ENCODE data around the gene RAMAC.
"Not testable (repeated sequence)": the region's sequence is repeated elsewhere in the genome, so short reads cannot be mapped to it uniquely, and the experiment has no call there.

Gene RAMAC

GRCh38 chr15:82999905-83000671 lies 14.1 kb downstream of the RAMAC start:
- Histone ChIP-seq H3K9me3 (ENCODE audit: insufficient read depth, low read length, severe bottlenecking) (no peaks in the 10 kb centered on the region), H3K4me1 (ENCODE audit: insufficient read depth, low read length) (no peaks in the 10 kb centered on the region), H3K27me3 (ENCODE audit: insufficient read depth, low read length, poor library complexity) (no peaks in the 10 kb centered on the region), H3K36me3 (ENCODE audit: insufficient read depth, low read length) (0 out of 2 replicates have a peak, but pooled peaks cover 2% of the 10 kb centered on the region), H3K27ac (ENCODE audit: low read length) (no peak overlapping the region), H3K9ac (ENCODE audit: low read depth, low read length) (no peak overlapping the region), H3K4me2 (ENCODE audit: insufficient read depth, low read length) (no peak overlapping the region), H4K20me1 (ENCODE audit: insufficient read depth, low read length) (no peaks in the 10 kb centered on the region), H2AFZ (ENCODE audit: low read depth, low read length) (no peak overlapping the region), H3K79me2 (ENCODE audit: insufficient read depth, low read length) (no peaks in the 10 kb centered on the region), H3K4me3 (ENCODE audit: low read depth in 1 of 2, low read length in 2 of 2) (no peak overlapping the region)
- TF ChIP-seq CTCF (IDR thresholded peaks at IDR 0.05; ENCODE audit: borderline replicate concordance, extremely low read depth, low read length, poor library complexity, severe bottlenecking) = peak; percentile 53
- TF ChIP-seq EZH2 (IDR thresholded peaks at IDR 0.05; ENCODE audit: borderline replicate concordance, low read depth, low read length, severe bottlenecking) = no peak
- ATAC-seq (ENCODE audit: insufficient read depth, low read depth) (peak; percentile 81), DNase-seq (peak; percentile 20)

GRCh38 chr15:83000672-83001031 lies 14.6 kb downstream of the RAMAC start:
- H3K9ac ChIP-seq (ENCODE audit: low read depth, low read length); DNase-seq; H4K20me1 ChIP-seq (ENCODE audit: insufficient read depth, low read length); H3K79me2 ChIP-seq (ENCODE audit: insufficient read depth, low read length); H3K36me3 ChIP-seq (ENCODE audit: insufficient read depth, low read length); H2AFZ ChIP-seq (ENCODE audit: low read depth, low read length); H3K4me3 ChIP-seq (ENCODE audit: low read depth in 1 of 2, low read length in 2 of 2); H3K27ac ChIP-seq (ENCODE audit: low read length); H3K4me1 ChIP-seq (ENCODE audit: insufficient read depth, low read length); H3K27me3 ChIP-seq (ENCODE audit: insufficient read depth, low read length, poor library complexity); H3K9me3 ChIP-seq (ENCODE audit: insufficient read depth, low read length, severe bottlenecking); ATAC-seq (ENCODE audit: insufficient read depth, low read depth); H3K4me2 ChIP-seq (ENCODE audit: insufficient read depth, low read length): not testable (repeated sequence)

GRCh38 chr15:83010709-83011270 lies 24.8 kb downstream of the RAMAC start:
- no peaks in the 10 kb centered on the region for H3K27me3 ChIP-seq (ENCODE audit: insufficient read depth, low read length, poor library complexity)
- peak overlapping the region; percentile 59 to 91; a peak in 3 of 4 replicates for H3K4me3 ChIP-seq (ENCODE audit: low read depth in 1 of 2, low read length in 2 of 2)
- TF ChIP-seq EZH2 (IDR thresholded peaks at IDR 0.05; ENCODE audit: borderline replicate concordance, low read depth, low read length, severe bottlenecking) (no peak), CTCF (IDR thresholded peaks at IDR 0.05; ENCODE audit: borderline replicate concordance, extremely low read depth, low read length, poor library complexity, severe bottlenecking) (peak; percentile 88)
- DNase-seq (peak; percentile 80), ATAC-seq (ENCODE audit: insufficient read depth, low read depth) (peak; percentile 71)
- peaks cover 40% of the 10 kb centered on the region for H3K4me1 ChIP-seq (ENCODE audit: insufficient read depth, low read length)
- H3K79me2 ChIP-seq (ENCODE audit: insufficient read depth, low read length) = peaks cover 35% of the 10 kb centered on the region
- H4K20me1 ChIP-seq (ENCODE audit: insufficient read depth, low read length) = no peaks in the 10 kb centered on the region
- H3K27ac ChIP-seq (ENCODE audit: low read length) = peak overlapping the region; percentile 77
- peaks cover 37% of the 10 kb centered on the region for H3K36me3 ChIP-seq (ENCODE audit: insufficient read depth, low read length)
- peak overlapping the region; percentile 79 for H3K9ac ChIP-seq (ENCODE audit: low read depth, low read length)
- peak overlapping the region; percentile 92 for H2AFZ ChIP-seq (ENCODE audit: low read depth, low read length)
- peak overlapping the region; percentile 66 for H3K4me2 ChIP-seq (ENCODE audit: insufficient read depth, low read length)
- no peaks in the 10 kb centered on the region for H3K9me3 ChIP-seq (ENCODE audit: insufficient read depth, low read length, severe bottlenecking)

Data from DND-41 (cell line).